ENCODE measurements around the gene KLHL35. TPM values are rescaled to one million over a fixed set of nuclear protein-coding genes. Genes with fewer than 3 reads are reported as not detected.

KLHL35 gene
- 0.70 and 3.1 TPM in 2 replicates for total RNA-seq

DNA sequence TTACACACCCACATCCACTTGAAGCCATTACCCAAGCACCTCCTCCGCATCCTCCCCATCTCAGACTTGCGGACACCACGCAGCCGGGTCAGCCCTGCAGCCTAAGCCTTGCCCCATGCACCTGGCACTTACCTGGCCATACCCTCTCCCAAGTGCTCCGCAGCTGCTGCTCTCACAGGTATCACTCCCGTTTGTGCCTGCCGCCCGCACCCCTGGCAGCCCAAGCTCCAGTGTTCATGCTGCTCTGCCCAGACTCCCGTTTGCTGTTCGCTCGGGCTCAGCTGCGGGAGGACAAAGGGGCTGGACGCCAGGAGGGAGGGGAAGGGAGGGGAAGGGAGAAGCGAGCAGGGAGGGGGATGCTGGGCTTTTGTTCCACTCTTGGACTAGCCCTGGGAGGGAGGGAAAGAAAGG is at the start of gene KLHL35:
Gene KLHL35, minus strand, starts transcription at position 293 of the 411 bp plus-strand sequence. CDS start 2,574 bp downstream, outside the sequence.
- DNase-seq (ENCODE audit: low read depth), result no peak

- no peak for DNase-seq (ENCODE audit: low read depth)
These were observed 49.1 kb upstream of the KLHL35 start for GRCh38 chr11:75481922-75482606.

GRCh38 chr11:75481223-75481921 is 48.4 kb upstream of the KLHL35 start:
- no peak for DNase-seq (ENCODE audit: low read depth)

DNA sequence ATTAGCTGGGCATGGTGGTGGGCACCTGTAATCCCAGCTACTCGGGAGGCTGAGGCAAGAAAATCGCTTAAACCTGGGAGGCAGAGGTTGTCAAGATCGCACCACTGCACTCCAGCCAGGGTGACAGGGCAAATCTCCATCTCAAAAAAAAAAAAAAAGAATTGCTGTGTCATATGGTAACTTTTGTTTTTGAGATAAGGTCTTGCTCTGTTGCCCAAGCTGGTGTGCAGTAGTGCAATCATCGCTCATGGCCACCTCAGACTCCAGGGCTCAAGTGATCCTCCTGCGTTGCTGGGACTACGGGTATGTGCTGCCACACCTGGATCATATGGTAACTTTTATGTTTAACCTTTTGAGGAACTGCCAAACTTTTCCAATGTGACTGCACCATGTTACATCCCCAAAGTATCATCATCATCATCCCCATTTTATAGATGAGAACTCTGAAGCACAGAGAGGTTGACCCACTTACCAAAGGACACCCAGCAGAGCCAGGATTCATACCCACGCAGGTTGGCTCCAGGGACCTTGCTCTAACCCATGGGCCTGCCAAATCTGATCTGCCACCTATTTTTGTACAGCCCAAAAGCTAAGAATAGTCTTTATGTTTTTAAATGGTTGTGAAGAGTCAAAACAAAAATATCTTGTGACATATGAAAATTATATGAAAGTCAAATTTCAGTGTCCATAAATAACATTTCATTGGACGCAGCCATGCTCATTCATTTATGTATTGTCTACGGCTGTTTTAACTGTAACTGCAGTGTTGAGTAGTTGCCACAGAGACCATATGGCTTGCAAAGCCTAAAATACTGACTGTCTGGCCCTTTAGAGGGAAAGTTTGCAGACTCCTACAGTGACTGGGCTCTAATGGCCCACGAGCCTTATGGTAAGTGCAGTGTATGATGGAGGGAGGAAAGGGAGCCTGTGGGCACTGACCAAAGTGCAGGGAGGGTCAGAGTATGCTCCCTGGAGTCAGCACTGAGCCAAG is 47.5 kb upstream of the KLHL35 start:
- DNase-seq (ENCODE audit: low read depth), result no peak

GRCh38 chr11:75479597-75480145 is 46.7 kb upstream of the KLHL35 start:
- no peak for DNase-seq (ENCODE audit: low read depth)

- no peak for DNase-seq (ENCODE audit: low read depth)
These were observed 46.0 kb upstream of the KLHL35 start for GRCh38 chr11:75478783-75479596.

- no peak for DNase-seq (ENCODE audit: low read depth)
These were observed 44.6 kb upstream of the KLHL35 start for GRCh38 chr11:75477614-75477935.

- DNase-seq (ENCODE audit: low read depth), result no peak
These were observed 44.0 kb upstream of the KLHL35 start for GRCh38 chr11:75476739-75477613.

DNA sequence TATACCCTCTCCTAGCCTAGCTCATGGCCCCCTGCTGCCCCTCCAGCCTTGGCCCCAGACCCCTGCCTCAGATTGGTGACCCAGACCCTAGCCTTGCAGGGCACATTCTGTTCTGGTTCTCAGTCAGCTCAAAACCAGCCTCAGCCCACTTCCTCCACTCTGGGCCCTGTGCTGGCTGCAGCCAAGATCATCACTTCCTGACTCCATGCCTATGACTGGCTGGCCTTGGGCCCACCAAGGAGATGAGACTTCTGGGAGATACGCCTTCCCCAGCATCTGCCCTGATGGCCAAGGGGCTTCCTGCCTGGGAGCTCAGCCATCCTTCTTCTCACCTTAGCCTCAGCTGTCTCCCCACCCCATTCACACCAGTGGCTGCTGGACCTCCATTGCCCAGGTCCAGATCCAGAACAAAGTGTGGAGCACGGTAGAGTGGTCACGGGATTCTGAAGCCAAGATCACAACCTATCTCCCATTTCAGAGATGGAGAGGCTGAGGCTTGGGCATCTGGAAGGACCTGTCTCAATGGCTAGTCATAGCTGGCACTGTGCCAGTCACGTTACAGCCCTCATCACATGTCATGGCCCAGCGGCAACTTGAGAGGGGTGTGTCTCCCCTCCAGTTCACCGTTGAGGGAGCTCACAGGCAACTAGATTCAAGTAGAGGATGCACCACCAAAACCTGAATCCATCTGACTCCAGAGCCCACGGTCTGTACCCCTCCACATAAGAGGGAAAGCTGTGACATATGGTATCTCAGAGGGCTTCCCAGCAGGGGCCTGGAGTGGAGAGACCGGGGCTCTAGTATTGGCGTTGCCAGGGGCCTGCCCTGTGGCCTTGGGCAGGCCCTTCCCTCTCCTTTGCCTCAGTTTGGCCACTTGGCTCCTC is 43.0 kb upstream of the KLHL35 start:
- DNase-seq (ENCODE audit: low read depth), result no peak

DNA sequence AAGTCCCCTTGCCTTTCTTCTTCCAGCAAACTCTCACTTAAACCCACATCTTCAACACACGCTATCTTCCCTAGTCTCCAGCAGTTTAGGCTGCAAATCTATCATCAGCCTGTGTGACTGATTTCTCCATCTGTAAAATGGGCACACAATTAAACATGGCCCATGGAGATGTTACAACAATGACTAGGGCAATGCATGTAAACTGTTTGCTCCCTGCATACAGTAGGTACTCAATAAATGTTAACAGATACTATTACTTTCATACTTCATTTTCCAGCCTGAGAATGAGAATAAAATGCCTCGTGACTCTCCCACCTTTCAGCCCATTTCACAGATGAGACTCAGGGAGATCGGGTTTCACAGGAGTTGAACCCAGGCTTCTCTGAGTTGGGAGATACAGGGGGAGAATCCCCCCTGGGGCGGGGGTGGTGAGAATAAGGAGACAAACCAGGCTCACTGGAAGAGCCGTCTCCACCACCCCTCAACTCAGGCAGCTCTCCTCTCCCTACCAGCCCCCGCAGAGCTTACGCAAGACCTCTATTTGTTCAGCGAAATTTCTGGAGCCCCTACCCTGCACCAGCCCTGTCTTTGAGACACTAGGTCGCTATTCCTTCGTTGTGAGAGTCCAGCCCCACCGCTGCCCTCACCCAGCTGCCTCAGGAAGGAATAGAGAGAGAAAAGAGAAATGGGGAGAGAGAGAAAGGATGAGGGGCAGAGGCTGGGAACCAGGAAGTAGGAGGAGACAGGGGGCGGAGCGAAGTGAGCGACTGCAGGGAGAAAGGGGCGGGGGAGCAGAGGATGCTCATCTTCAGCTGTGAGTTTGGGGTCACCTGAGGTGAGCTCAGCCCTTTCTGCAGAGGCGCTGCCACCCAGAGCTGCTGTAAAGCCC is 42.1 kb upstream of the KLHL35 start:
- no peak for DNase-seq (ENCODE audit: low read depth)

DNA sequence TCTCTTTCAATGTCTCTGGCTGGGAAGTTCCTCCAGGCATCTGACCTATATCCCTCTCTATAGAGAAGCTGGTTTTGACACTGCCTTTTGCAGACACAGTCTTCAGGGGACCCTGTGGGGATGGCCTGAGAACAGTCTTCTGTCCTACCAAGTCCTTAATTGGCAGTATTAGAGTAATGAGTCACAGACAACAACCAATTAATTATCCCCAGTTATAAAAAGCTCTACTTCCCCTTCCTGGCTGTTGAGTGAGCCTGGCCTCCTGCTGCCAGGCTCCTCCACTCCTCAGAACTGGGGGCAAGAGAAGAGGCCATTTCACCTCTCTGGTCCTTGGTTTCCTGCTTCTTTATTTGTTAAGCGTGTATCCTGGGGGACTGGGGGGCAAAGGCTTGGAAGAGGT is 41.2 kb upstream of the KLHL35 start:
- DNase-seq (ENCODE audit: low read depth), result peak; percentile 34

DNA sequence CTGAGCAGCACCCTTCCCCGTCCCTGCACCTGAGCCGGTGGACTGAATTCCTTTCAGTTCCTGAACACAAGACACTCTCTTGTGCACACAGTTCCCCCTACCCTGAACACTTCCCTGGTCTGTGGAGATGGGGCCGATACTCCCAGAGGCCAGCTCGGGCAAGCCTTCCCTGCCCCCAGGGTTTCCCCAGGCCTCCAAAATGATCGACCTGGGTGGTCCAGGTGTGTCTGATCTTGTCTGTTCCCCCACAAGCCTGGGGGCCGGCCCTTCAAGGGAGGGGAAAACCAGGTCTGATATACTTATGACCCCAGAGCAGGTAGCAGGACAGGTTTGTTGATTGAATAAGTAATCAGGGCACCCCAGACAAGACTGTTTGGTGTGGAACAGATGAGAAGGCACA is 40.7 kb upstream of the KLHL35 start:
- DNase-seq (ENCODE audit: low read depth), result no peak

GRCh38 chr11:75472081-75472732 is 39.2 kb upstream of the KLHL35 start:
- DNase-seq (ENCODE audit: low read depth), result no peak

DNA sequence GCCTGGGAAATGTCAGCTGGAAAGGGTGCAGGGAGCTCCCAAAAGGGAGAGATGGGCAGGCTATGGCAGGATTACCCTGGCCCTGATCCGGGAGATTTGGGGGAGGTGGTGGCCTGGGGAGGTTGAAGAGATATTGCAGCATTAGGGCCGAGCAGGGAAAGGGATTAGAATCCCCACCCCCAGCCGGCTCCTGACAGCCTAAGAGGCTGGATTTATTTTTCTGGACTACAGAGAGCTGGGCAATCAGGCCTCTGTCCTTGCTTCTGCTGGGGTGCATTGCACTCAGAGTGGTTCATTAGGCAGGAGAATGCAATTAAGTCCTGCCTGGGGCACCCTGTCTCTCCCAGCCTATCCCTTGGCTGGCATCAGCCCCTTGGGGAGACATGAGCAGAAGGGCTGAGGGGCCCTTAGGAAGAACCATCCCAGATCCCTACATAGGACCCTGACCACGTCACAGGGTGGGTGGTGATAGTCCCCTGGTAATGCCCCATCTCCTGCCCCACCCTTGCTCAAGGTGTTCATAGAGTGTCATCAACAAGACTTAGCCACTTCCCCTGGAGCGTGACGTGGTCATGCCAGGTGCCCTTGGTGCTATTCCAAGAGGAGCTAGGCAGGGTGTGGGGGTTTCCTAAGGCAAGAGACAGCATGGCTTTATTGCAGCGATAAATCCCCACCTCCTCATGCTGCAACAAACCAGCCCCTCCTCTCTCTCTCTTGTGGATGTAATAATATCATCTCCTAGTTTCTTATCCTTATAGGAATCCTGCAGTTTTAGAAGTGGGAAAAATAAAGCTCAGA is 38.4 kb upstream of the KLHL35 start:
- DNase-seq (ENCODE audit: low read depth), result peak; percentile 44

GRCh38 chr11:75470476-75471080 is 37.6 kb upstream of the KLHL35 start:
- DNase-seq (ENCODE audit: low read depth), result no peak

GRCh38 chr11:75469785-75470405 is 36.9 kb upstream of the KLHL35 start:
- no peak for DNase-seq (ENCODE audit: low read depth)

Measured in renal cortical epithelial cell (primary cell).